ENCODE data around the gene FAM25A. TPM values are rescaled to one million over a fixed set of nuclear protein-coding genes. Genes with fewer than 3 reads are reported as not detected.
A peak's percentile ranks its signal among the peaks of the same experiment; 100 is the strongest.

FAM25A gene
- total RNA-seq, 1 experiment from 2014 or later = 2.7 TPM

DNA sequence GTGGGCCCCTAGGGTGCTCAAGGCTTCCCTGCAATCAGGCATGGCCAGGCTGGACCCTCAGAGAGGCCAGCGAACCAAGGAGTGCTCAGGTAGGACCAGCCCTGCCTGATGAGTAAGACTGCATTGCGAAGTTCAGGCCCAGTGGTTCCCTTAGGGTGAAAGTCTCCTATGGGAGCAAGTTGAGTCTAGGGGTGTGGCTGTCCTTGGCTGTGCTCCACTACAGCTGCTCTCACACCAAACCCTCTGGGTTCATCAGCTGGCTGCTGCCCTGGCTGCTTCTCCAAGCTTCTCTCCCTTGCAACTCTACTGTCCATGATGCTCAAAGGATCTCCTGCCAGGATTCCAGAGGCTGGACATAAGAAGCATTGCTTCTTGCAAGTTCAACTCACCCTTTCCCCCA, 18.7 kb downstream of the FAM25A start:
- Histone ChIP-seq H3K4me1 (ENCODE audit: control insufficient read depth in 1 of 2, insufficient read depth in 2 of 2, low read length in 2 of 2) (peaks cover 0 to 4% of the 10 kb centered on the region in 2 experiments; a peak in 1 of 4 replicates), H3K9me2 (ENCODE audit: insufficient read depth) (no peaks in the 10 kb centered on the region), H3K36me3 (ENCODE audit: control insufficient read depth in 1 of 2, insufficient read depth in 2 of 2, low read length in 2 of 2) (no peaks in the 10 kb centered on the region), H3K27me3 (ENCODE audit: insufficient read depth, low read length) (no peaks in the 10 kb centered on the region), H3K27ac (ENCODE audit: low read depth, low read length) (no peak overlapping the region), H3K9me3 (ENCODE audit: control insufficient read depth in 1 of 2, insufficient read depth in 1 of 2, low read depth in 1 of 2, low read length in 2 of 2) (no peaks in the 10 kb centered on the region), H3K4me2 (ENCODE audit: low read length) (no peak overlapping the region), H3K79me2 (ENCODE audit: insufficient read depth, low read length) (no peaks in the 10 kb centered on the region), H3K9ac (ENCODE audit: low read length) (no peak overlapping the region), H2AFZ (ENCODE audit: low read depth, low read length, poor library complexity, severe bottlenecking) (no peak overlapping the region), H4K20me1 (ENCODE audit: insufficient read depth) (no peaks in the 10 kb centered on the region), H3K4me3 (replicated peaks in 1 of 2; ENCODE audit: low read depth in 1 of 2, low read length in 2 of 2) (no peak overlapping the region)
- ATAC-seq (peak; percentile 32; the same call in 1 of the 2 replicates), DNase-seq (ENCODE audit: low read depth, low spot score) (no peak)
- ChIA-PET POLR2A (no interaction called here), CTCF (no interaction called here), RAD21 (ENCODE audit: low non-redundant PET in 1 of 2, low total read pairs in 2 of 2, uncharacterized antibody in 2 of 2, unreplicated experiment in 2 of 2) (no interaction called here)
- no TSS peak for BruUV-seq (replicated peaks)
- intact Hi-C loops (cut with micrococcal nuclease) = no loop called here
- TF ChIP-seq, protein P1, sequence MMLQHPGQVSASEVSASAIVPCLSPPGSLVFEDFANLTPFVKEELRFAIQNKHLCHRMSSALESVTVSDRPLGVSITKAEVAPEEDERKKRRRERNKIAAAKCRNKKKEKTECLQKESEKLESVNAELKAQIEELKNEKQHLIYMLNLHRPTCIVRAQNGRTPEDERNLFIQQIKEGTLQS (IDR thresholded peaks at IDR 0.05) = no peak
- TF ChIP-seq YY1 (IDR thresholded peaks at IDR 0.05; ENCODE audit: extremely low read depth, insufficient replicate concordance, low read depth, low read length) (no peak), EZH2phosphoT487 (IDR thresholded peaks at IDR 0.05; ENCODE audit: borderline replicate concordance) (no peak), FOSL1 (IDR thresholded peaks at IDR 0.05; ENCODE audit: low read depth) (no peak), SP1 (IDR thresholded peaks at IDR 0.05; ENCODE audit: low read depth) (no peak), TCF7L2 (IDR thresholded peaks at IDR 0.05; ENCODE audit: borderline replicate concordance, extremely low read depth, insufficient read depth, insufficient read length) (no peak), POLR2AphosphoS5 (IDR thresholded peaks at IDR 0.05; ENCODE audit: low read depth, low read length) (no peak), POLR2A (IDR thresholded peaks at IDR 0.05; ENCODE audit: borderline replicate concordance, extremely low read depth, insufficient read depth, insufficient read length) (no peak), ZFX (IDR thresholded peaks at IDR 0.05) (no peak), EGR1 (IDR thresholded peaks at IDR 0.05; ENCODE audit: low read depth) (no peak), JUND (IDR thresholded peaks at IDR 0.05) (no peak), RAD21 (IDR thresholded peaks at IDR 0.05; ENCODE audit: low read depth) (no peak), CTCF (IDR thresholded peaks at IDR 0.05 in 2 of 3, conservative IDR thresholded peaks at IDR 0.05 in 1 of 3; ENCODE audit: borderline replicate concordance in 1 of 3, insufficient read depth in 1 of 3, low read depth in 2 of 3, low read length in 2 of 3) (no peak), REST (IDR thresholded peaks at IDR 0.05; ENCODE audit: low read depth) (no peak), MAX (IDR thresholded peaks at IDR 0.05) (no peak), CEBPB (IDR thresholded peaks at IDR 0.05; ENCODE audit: low read depth) (no peak), ELF1 (IDR thresholded peaks at IDR 0.05; ENCODE audit: borderline replicate concordance, low read depth) (no peak), CBX3 (IDR thresholded peaks at IDR 0.05; ENCODE audit: low read depth) (no peak), ZNF274 (IDR thresholded peaks at IDR 0.05; ENCODE audit: low read depth, low read length) (no peak)
- TF ChIP-seq, protein P2, sequence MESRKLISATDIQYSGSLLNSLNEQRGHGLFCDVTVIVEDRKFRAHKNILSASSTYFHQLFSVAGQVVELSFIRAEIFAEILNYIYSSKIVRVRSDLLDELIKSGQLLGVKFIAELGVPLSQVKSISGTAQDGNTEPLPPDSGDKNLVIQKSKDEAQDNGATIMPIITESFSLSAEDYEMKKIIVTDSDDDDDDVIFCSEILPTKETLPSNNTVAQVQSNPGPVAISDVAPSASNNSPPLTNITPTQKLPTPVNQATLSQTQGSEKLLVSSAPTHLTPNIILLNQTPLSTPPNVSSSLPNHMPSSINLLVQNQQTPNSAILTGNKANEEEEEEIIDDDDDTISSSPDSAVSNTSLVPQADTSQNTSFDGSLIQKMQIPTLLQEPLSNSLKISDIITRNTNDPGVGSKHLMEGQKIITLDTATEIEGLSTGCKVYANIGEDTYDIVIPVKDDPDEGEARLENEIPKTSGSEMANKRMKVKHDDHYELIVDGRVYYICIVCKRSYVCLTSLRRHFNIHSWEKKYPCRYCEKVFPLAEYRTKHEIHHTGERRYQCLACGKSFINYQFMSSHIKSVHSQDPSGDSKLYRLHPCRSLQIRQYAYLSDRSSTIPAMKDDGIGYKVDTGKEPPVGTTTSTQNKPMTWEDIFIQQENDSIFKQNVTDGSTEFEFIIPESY (IDR thresholded peaks at IDR 0.05; ENCODE audit: extremely low read depth, insufficient replicate concordance, low read length) = no peak

All from HCT116 (cell line).